ENCODE data around the gene ACOXL.

Gene ACOXL

DNA sequence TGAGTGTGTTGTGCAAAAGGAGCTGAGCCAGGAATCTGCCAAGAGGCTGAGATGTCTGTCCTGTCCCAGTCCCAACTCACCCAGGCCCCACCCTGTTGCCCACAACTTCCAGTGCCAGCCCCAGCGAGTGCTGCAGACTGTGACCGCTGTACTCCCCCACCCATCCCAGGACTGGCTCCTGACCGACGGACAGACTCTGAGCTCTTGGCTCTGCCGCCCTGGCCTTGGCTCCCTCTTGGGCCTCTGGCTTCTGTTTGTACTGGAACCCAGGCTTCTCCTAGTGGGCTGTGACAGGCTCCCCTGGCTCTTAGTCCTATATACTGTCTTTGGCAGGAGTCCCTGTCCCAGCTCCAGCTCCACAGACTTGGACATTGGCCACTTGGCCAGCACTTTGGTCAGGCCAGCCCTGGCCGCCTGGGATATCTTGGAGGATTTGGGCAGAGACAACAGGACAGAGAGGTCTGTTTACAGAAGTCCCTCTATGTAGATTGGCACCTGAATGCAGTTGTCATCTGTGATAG lies 41.1 kb downstream of the ACOXL start:
- H3K4me1 ChIP-seq (ENCODE audit: control insufficient read depth, insufficient read depth, low read length), result peaks cover 9% of the 10 kb centered on the region
- H3K9me3 ChIP-seq (ENCODE audit: control insufficient read depth, insufficient read depth, low read length), result no peaks in the 10 kb centered on the region
- no peaks in the 10 kb centered on the region for H3K27me3 ChIP-seq (ENCODE audit: control insufficient read depth, insufficient read depth, low read length)
- no peaks in the 10 kb centered on the region for H3K36me3 ChIP-seq (ENCODE audit: control insufficient read depth, insufficient read depth, low read length)
- no peak overlapping the region for H3K4me3 ChIP-seq (ENCODE audit: low read length)
- H3K27ac ChIP-seq (ENCODE audit: low read length), result no peak overlapping the region
- no peak for DNase-seq (ENCODE audit: low read depth, low spot score)
- no CpG with 5 or more reads among the region's 6 CpGs for WGBS (ENCODE audit: insufficient coverage, insufficient read length)

DNA sequence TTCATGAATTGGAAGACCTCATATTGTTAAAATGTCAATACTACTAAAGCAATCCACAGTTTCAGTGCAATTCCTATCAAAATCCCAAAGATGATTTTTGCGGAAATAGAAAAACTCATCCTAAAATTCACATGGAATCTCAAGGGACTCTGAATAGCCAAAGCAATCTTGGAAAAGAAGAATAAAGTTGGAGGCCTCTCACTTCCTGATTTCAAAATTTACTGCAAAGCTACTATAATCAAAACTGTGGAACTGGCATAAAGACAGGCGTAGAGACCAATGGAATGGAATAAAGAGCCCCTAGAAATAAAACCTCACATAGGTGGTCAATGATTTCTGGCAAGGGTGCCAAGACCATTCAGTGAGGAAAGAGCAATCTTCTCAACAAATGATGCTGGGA lies 42.3 kb downstream of the ACOXL start:
- Histone ChIP-seq H3K27me3 (ENCODE audit: control insufficient read depth, insufficient read depth, low read length) (no peaks in the 10 kb centered on the region), H3K27ac (ENCODE audit: low read length) (no peak overlapping the region), H3K4me3 (ENCODE audit: low read length) (no peak overlapping the region), H3K36me3 (ENCODE audit: control insufficient read depth, insufficient read depth, low read length) (no peaks in the 10 kb centered on the region), H3K4me1 (ENCODE audit: control insufficient read depth, insufficient read depth, low read length) (peaks cover 9% of the 10 kb centered on the region), H3K9me3 (ENCODE audit: control insufficient read depth, insufficient read depth, low read length) (no peaks in the 10 kb centered on the region)
- DNase-seq (ENCODE audit: low read depth, low spot score), result no peak
- WGBS (ENCODE audit: insufficient coverage, insufficient read length), result no CpG with 5 or more reads among the region's 2 CpGs

DNA sequence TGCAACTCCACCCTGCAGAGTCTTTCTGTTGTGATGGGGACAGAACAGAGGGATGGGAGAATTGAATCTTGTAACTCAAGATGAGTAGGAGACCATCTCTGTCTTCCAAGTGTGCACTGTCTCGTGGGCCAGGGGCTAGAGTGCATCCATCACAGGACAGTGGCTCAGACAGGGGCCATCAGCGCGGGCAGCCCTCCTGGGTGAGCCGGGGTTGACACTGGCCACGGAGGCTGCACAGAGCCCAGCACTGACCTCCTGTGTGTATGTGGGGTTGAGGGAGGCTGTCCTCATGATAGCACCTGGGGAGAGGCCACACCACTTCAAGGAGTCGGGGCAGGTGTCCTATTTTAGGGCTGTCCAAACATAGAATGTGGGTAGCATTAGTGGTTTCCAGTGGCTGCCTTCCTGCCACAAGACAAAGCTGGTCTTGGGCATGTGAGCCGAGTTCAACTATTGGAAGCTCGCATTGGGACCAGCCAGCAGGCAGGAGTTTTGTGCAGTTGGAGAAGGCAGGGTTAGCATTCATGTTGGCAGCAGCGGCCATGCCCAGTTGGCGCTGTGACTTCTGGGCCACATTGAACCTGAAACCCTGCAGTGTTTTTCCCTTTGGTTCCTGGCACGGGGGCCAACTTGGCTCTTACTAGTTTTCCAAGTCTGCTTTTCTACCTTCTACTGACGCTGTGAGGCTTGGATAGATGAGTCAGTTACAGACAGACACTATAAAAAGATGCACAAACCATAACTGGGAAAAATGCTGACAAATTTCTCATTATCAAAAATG lies 45.3 kb downstream of the ACOXL start:
- no peaks in the 10 kb centered on the region for H3K36me3 ChIP-seq (ENCODE audit: control insufficient read depth, insufficient read depth, low read length)
- peaks cover 3% of the 10 kb centered on the region for H3K4me1 ChIP-seq (ENCODE audit: control insufficient read depth, insufficient read depth, low read length)
- no peak for DNase-seq (ENCODE audit: low read depth, low spot score)
- H3K9me3 ChIP-seq (ENCODE audit: control insufficient read depth, insufficient read depth, low read length), result no peaks in the 10 kb centered on the region
- WGBS (ENCODE audit: insufficient coverage, insufficient read length), result no CpG with 5 or more reads among the region's 12 CpGs
- H3K27me3 ChIP-seq (ENCODE audit: control insufficient read depth, insufficient read depth, low read length), result no peaks in the 10 kb centered on the region
- H3K27ac ChIP-seq (ENCODE audit: low read length), result no peak overlapping the region
- no peak overlapping the region for H3K4me3 ChIP-seq (ENCODE audit: low read length)

DNA sequence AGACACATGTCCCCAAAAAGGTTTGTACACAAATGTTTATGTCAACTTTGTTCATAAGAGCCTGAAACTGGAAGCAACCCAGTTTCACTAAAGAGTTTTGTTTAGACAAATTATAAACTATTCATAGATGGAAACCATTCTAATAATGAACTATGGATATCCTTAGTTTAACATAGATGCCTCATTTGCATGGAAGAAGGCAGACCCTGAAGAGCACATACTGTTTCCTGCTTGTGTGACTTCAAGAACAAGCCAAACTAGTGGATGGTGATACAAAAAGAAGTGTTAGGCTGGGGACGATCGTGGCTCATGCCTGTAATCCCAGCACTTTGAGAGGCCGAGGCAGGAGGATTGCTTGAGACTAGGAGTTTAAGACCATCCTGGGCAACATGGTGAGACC lies 48.1 kb downstream of the ACOXL start:
- WGBS (ENCODE audit: insufficient coverage, insufficient read length), result no CpG with 5 or more reads among the region's 3 CpGs
- no peaks in the 10 kb centered on the region for H3K9me3 ChIP-seq (ENCODE audit: control insufficient read depth, insufficient read depth, low read length)
- H3K4me3 ChIP-seq (ENCODE audit: low read length), result no peak overlapping the region
- no peaks in the 10 kb centered on the region for H3K36me3 ChIP-seq (ENCODE audit: control insufficient read depth, insufficient read depth, low read length)
- no peaks in the 10 kb centered on the region for H3K27me3 ChIP-seq (ENCODE audit: control insufficient read depth, insufficient read depth, low read length)
- H3K27ac ChIP-seq (ENCODE audit: low read length), result no peak overlapping the region
- no peak for DNase-seq (ENCODE audit: low read depth, low spot score)
- H3K4me1 ChIP-seq (ENCODE audit: control insufficient read depth, insufficient read depth, low read length), result no peaks in the 10 kb centered on the region

DNA sequence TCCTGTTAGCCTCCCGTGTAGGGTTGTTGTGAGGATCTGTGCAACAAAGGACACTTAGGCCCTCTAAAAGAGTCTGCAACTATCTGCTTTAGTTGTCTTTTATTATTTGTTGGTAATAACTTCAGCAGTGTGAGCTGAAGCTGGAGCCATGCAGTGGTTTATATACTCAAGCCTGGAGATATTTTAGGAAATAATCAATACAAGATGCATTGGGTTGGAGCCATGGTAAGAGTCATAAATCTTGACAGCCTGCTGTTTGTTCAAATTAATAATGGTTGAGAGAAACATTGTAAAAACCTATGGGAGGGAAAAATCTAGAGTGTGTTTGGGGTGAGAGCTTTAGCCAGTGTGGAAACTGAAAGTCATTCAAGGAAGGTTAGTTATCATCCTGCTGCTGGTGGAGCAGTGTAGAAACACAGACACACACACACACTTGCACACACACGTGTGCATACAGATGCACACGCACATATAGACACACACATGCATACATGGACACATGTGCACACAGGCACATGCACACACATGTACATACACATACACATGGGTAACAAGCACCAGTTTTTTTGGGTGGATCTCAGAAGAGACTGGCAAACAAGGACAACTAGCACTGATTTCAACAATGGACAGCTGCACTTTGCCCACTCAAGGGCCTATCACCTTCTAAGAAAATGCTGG lies 51.0 kb downstream of the ACOXL start:
- no peaks in the 10 kb centered on the region; the same call in 1 of the 2 replicates for H3K4me1 ChIP-seq (ENCODE audit: control insufficient read depth, insufficient read depth, low read length)
- no peaks in the 10 kb centered on the region for H3K9me3 ChIP-seq (ENCODE audit: control insufficient read depth, insufficient read depth, low read length)
- no peak for DNase-seq (ENCODE audit: low read depth, low spot score)
- H3K4me3 ChIP-seq (ENCODE audit: low read length), result no peak overlapping the region
- no peaks in the 10 kb centered on the region for H3K27me3 ChIP-seq (ENCODE audit: control insufficient read depth, insufficient read depth, low read length)
- WGBS (ENCODE audit: insufficient coverage, insufficient read length), result no CpG with 5 or more reads among the region's 3 CpGs
- no peaks in the 10 kb centered on the region for H3K36me3 ChIP-seq (ENCODE audit: control insufficient read depth, insufficient read depth, low read length)
- no peak overlapping the region for H3K27ac ChIP-seq (ENCODE audit: low read length)

DNA sequence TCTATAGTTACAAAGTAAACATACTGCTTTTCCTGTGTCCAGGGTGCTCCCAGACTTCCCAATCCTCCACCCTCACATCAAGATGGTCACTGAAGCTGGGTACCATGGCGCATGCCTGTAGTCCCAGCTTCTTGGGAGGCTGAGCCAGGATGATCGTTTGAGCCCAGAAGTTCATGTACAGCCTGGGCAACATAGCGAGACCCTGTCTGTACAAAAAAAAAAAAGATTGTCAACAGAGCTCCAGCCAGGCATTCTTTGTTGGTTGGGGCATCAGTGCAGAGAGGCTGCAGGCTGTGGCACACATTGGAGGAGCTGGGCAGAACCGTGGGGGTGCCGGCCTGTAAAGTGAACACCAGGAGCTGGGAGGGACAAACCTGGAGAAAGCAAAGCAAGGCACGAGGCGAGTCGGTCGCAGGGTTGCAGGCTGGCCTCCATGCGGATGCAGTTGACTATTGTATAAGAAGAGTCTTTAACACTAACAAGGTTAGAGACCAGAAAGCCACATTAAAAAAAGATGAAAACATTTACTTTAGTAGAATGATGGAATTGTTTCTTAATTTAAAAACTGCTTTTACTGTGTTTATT lies 51.8 kb downstream of the ACOXL start:
- no peaks in the 10 kb centered on the region; the same call in 1 of the 2 replicates for H3K4me1 ChIP-seq (ENCODE audit: control insufficient read depth, insufficient read depth, low read length)
- no peaks in the 10 kb centered on the region for H3K36me3 ChIP-seq (ENCODE audit: control insufficient read depth, insufficient read depth, low read length)
- no CpG with 5 or more reads among the region's 10 CpGs for WGBS (ENCODE audit: insufficient coverage, insufficient read length)
- no peak overlapping the region for H3K27ac ChIP-seq (ENCODE audit: low read length)
- no peaks in the 10 kb centered on the region for H3K27me3 ChIP-seq (ENCODE audit: control insufficient read depth, insufficient read depth, low read length)
- no peaks in the 10 kb centered on the region for H3K9me3 ChIP-seq (ENCODE audit: control insufficient read depth, insufficient read depth, low read length)
- H3K4me3 ChIP-seq (ENCODE audit: low read length), result no peak overlapping the region
- DNase-seq (ENCODE audit: low read depth, low spot score), result no peak

DNA sequence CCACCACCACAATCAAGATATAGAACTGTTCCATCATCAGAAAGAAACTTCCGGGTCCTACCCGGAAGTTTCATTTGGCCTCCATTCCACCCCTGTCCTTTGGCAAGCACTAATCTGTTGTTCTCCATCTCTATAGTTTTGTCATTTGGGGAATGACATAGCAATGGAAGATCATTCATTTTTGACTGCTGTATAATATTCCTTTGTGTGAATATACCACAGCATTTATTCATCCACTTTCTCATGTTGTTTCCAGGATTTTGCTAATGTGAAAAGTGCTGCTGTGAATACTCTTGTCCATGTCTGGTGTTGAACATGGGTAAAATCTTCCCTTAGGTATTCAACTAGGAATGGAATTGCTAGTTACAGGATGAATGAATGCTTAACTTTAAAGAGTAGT lies 53.1 kb downstream of the ACOXL start:
- H3K9me3 ChIP-seq (ENCODE audit: control insufficient read depth, insufficient read depth, low read length), result no peaks in the 10 kb centered on the region
- H3K27me3 ChIP-seq (ENCODE audit: control insufficient read depth, insufficient read depth, low read length), result no peaks in the 10 kb centered on the region
- no peaks in the 10 kb centered on the region; the same call in 1 of the 2 replicates for H3K4me1 ChIP-seq (ENCODE audit: control insufficient read depth, insufficient read depth, low read length)
- H3K27ac ChIP-seq (ENCODE audit: low read length), result no peak overlapping the region
- DNase-seq (ENCODE audit: low read depth, low spot score), result no peak
- WGBS (ENCODE audit: insufficient coverage, insufficient read length), result no CpG with 5 or more reads among the region's 2 CpGs
- no peak overlapping the region for H3K4me3 ChIP-seq (ENCODE audit: low read length)
- H3K36me3 ChIP-seq (ENCODE audit: control insufficient read depth, insufficient read depth, low read length), result no peaks in the 10 kb centered on the region

DNA sequence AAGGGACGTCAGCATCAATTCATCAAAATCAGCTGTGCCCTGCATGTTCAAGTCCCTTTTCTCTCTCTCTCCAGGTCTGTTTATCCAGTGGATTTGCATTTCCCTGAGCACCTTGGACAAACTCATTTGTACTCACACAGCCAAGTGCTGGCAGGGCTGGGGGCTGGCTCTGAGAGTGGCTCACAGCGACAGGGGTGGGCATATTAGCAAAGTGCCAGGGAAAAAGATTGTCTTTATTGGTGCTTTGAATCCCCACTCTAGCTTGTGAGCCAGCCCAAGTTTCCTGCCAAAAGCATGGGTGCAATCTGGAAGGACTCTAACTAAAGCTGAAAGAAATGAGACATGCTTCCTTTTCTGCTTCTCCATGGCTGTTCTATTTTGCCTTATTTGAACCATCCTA lies 56.6 kb downstream of the ACOXL start:
- Histone ChIP-seq H3K4me1 (ENCODE audit: control insufficient read depth, insufficient read depth, low read length) (no peaks in the 10 kb centered on the region; the same call in 1 of the 2 replicates), H3K36me3 (ENCODE audit: control insufficient read depth, insufficient read depth, low read length) (no peaks in the 10 kb centered on the region), H3K9me3 (ENCODE audit: control insufficient read depth, insufficient read depth, low read length) (no peaks in the 10 kb centered on the region), H3K4me3 (ENCODE audit: low read length) (no peak overlapping the region), H3K27ac (ENCODE audit: low read length) (no peak overlapping the region), H3K27me3 (ENCODE audit: control insufficient read depth, insufficient read depth, low read length) (no peaks in the 10 kb centered on the region)
- DNase-seq (ENCODE audit: low read depth, low spot score), result no peak
- WGBS (ENCODE audit: insufficient coverage, insufficient read length), result no CpG with 5 or more reads among the region's 2 CpGs

DNA sequence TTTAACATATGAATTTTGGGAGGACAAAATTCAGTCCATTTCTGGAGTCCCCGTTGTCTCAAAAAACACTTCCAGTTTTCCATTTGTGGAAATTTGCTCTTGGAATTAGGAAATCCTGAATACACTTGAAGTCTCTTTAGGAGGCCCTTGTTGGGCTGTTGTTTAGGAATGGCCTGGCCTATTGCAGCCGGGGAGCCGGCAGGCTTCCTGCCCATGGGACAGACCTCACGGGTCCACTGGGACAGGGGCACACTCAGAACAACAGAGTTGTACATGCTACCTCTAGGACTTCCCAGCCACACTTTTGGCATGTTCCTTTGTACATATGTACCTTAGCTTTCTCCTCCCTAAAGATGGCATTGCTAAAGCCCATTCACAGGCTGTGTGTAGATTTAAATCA lies 57.3 kb downstream of the ACOXL start:
- no CpG with 5 or more reads among the region's 4 CpGs for WGBS (ENCODE audit: insufficient coverage, insufficient read length)
- no peak for DNase-seq (ENCODE audit: low read depth, low spot score)
- no peak overlapping the region for H3K27ac ChIP-seq (ENCODE audit: low read length)
- no peak overlapping the region for H3K4me3 ChIP-seq (ENCODE audit: low read length)
- H3K4me1 ChIP-seq (ENCODE audit: control insufficient read depth, insufficient read depth, low read length), result no peaks in the 10 kb centered on the region; the same call in 1 of the 2 replicates
- H3K9me3 ChIP-seq (ENCODE audit: control insufficient read depth, insufficient read depth, low read length), result no peaks in the 10 kb centered on the region
- no peaks in the 10 kb centered on the region for H3K36me3 ChIP-seq (ENCODE audit: control insufficient read depth, insufficient read depth, low read length)
- H3K27me3 ChIP-seq (ENCODE audit: control insufficient read depth, insufficient read depth, low read length), result no peaks in the 10 kb centered on the region

DNA sequence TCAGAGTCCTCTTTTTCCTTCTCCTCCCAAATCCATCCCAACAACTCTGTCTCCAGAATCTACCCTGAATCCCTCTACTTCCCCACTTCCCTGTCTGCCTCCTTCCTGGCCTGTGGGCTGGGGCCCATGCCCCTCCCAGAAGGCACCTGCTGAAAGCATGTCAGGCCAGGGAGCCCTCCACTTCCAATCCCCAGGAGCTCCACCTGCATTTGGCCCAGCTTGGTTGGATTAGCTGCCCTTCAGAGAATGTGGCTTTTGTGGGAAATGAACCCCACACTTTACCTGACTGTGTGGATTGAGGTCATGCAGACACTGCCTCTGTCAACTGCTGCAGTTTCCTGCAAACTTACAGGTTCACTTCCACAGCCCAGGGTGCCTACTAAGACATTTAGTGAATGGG lies 58.5 kb downstream of the ACOXL start:
- Histone ChIP-seq H3K27me3 (ENCODE audit: control insufficient read depth, insufficient read depth, low read length) (no peaks in the 10 kb centered on the region), H3K36me3 (ENCODE audit: control insufficient read depth, insufficient read depth, low read length) (no peaks in the 10 kb centered on the region), H3K4me1 (ENCODE audit: control insufficient read depth, insufficient read depth, low read length) (no peaks in the 10 kb centered on the region; the same call in 1 of the 2 replicates), H3K27ac (ENCODE audit: low read length) (no peak overlapping the region), H3K4me3 (ENCODE audit: low read length) (no peak overlapping the region), H3K9me3 (ENCODE audit: control insufficient read depth, insufficient read depth, low read length) (no peaks in the 10 kb centered on the region)
- no peak for DNase-seq (ENCODE audit: low read depth, low spot score)

Measured in iPS DF 6.9 (cell line).